A673 (cell line): ENCODE results near the gene ANKS1B. TPM values are rescaled to one million over a fixed set of nuclear protein-coding genes. Genes with fewer than 3 reads are reported as not detected.

Experiments used
- BruUV-seq: library from RNA; stranded (reverse); fragments of 400-500 nt; replicated peaks from 2 replicates; lab custom pipeline; 2021; lab: Mats Ljungman, UMichigan
- CTCF ChIA-PET: fragments of 300-600 bp; sonication (Branson Sonifier 250); formaldehyde crosslinking; loops from one replicate; lab custom pipeline; 2022; ENCODE audit warnings: antibody characterized with exemption; lab: Charles Lee
- POLR2A ChIA-PET: fragments of 300-600 bp; sonication (Branson Sonifier 250); formaldehyde crosslinking; loops from one replicate; lab custom pipeline; 2022; ENCODE audit warnings: antibody characterized with exemption; ENCODE audit not compliant: low non-redundant PET; lab: Charles Lee
- DNase-seq: peaks from one replicate; pipeline ENCODE4 v3.0.0-alpha.2; 2015; ENCODE audit warnings: low spot score
- H3K27ac ChIP-seq: fragments of 200-600 bp; sonication (generic); 2 replicates; pipeline ENCODE4 v1.5.1; 2016; ENCODE audit warnings: mixed run types, low read depth, mild to moderate bottlenecking, mixed read lengths, antibody characterized with exemption, low read length; ENCODE audit not compliant: poor library complexity, severe bottlenecking
- H3K27me3 ChIP-seq: fragments of 200-600 bp; sonication (generic); replicated peaks from 2 replicates; pipeline ENCODE4 v1.6.1; 2017; ENCODE audit warnings: mixed run types, low read depth, mild to moderate bottlenecking, mixed read lengths, antibody characterized with exemption, low read length; ENCODE audit not compliant: insufficient read depth, poor library complexity
- H3K36me3 ChIP-seq: fragments of 200-600 bp; sonication (generic); 2 replicates; pipeline ENCODE4 v1.6.1; 2016; ENCODE audit warnings: mixed run types, mild to moderate bottlenecking, mixed read lengths, antibody characterized with exemption, low read length; ENCODE audit not compliant: insufficient read depth, poor library complexity, severe bottlenecking
- H3K4me1 ChIP-seq: fragments of 200-600 bp; sonication (generic); 2 replicates; pipeline ENCODE4 v1.6.1; 2017; ENCODE audit warnings: mixed run types, mild to moderate bottlenecking, mixed read lengths, antibody characterized with exemption, low read length; ENCODE audit not compliant: insufficient read depth, poor library complexity, severe bottlenecking
- H3K4me3 ChIP-seq: fragments of 200-600 bp; sonication (generic); 2 replicates; pipeline ENCODE4 v1.5.1; 2016; ENCODE audit warnings: low read depth, mixed run types, mild to moderate bottlenecking, mixed read lengths, low read length; ENCODE audit not compliant: poor library complexity, severe bottlenecking
- H3K9me3 ChIP-seq: fragments of 200-600 bp; sonication (generic); 2 replicates; pipeline ENCODE4 v1.6.1; 2016; ENCODE audit warnings: mixed run types, low read depth, mild to moderate bottlenecking, mixed read lengths, antibody characterized with exemption, low read length; ENCODE audit not compliant: poor library complexity, severe bottlenecking
- EZH2 ChIP-seq: fragments of 200-600 bp; sonication (generic); IDR thresholded peaks from 2 replicates; pipeline ENCODE4 v1.6.1; 2017; ENCODE audit warnings: borderline replicate concordance, low read depth, mild to moderate bottlenecking, mixed read lengths, antibody characterized with exemption, low read length; ENCODE audit not compliant: poor library complexity, severe bottlenecking
- intact Hi-C: fragments of 100-400 bp; cut with micrococcal nuclease; formaldehyde crosslinking; loops from one replicate; pipeline ENCODE4 v1.10.0; 2022; ENCODE audit not compliant: unreplicated experiment
- total RNA-seq: library from RNA; stranded (reverse); gene quantifications from 2 replicates; pipeline ENCODE4 v1.2.3, GENCODE V29; 2021
- TF ChIP-seq, protein P1 (sequence below): fragments of 300-800, 200-600 bp; sonication (generic); conservative IDR thresholded peaks from 2 replicates; pipeline ENCODE4 v1.5.1; 2017; ENCODE audit warnings: low read depth, mild to moderate bottlenecking, antibody characterized with exemption, low read length, moderate library complexity, mixed read lengths

Gene ANKS1B
- total RNA-seq, 1 experiment from 2014 or later = 0.99 TPM

DNA sequence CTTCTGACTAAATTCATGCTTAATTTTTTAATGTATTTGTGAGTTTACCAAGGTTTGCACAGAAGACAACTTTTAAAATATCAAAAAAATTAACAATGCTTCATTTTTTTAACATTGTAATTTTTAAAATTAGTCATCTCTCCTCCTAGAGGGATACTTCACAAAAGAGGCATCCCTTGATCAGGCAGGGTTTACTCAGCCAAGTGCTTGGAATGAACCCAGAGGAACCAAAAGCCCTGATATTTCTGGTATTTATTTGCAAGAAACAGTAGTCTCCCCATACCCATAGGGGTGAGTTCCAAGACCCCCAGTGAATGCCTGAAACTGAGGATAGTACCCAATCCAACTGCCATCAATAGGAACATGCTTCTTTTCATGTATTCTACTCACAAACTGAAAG, 284.7 kb downstream of the ANKS1B start:
- intact Hi-C loops = no loop called here
- DNase-seq = no peak
- POLR2A ChIA-PET = no interaction called here
- Histone ChIP-seq H3K36me3 (no peaks in the 10 kb centered on the region), H3K27ac (no peak overlapping the region), H3K9me3 (no peaks in the 10 kb centered on the region), H3K27me3 (no peaks in the 10 kb centered on the region), H3K4me1 (no peaks in the 10 kb centered on the region), H3K4me3 (no peak overlapping the region)
- TF ChIP-seq EZH2 = no peak
- TF ChIP-seq, protein P1, sequence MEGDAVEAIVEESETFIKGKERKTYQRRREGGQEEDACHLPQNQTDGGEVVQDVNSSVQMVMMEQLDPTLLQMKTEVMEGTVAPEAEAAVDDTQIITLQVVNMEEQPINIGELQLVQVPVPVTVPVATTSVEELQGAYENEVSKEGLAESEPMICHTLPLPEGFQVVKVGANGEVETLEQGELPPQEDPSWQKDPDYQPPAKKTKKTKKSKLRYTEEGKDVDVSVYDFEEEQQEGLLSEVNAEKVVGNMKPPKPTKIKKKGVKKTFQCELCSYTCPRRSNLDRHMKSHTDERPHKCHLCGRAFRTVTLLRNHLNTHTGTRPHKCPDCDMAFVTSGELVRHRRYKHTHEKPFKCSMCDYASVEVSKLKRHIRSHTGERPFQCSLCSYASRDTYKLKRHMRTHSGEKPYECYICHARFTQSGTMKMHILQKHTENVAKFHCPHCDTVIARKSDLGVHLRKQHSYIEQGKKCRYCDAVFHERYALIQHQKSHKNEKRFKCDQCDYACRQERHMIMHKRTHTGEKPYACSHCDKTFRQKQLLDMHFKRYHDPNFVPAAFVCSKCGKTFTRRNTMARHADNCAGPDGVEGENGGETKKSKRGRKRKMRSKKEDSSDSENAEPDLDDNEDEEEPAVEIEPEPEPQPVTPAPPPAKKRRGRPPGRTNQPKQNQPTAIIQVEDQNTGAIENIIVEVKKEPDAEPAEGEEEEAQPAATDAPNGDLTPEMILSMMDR = no peak
- BruUV-seq = no TSS peak
- CTCF ChIA-PET = no interaction called here

DNA sequence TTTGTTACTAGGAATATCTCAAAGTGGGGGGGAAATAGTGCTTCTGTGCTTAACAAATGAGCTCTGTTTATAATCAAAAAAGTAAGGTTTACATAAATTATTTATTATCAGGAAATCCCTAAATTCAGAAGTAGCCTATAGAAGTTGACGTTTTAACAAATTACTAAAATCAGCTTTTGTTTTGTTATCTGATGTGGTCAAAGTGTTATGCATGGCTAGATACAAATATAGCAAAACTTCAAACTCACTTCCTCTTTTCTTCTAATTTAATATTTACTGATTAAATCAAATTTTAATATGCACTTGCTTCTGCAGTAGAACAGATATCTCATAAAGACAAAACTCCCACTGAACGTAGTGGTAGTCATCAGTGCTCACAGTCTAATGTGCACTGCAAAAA, 289.7 kb downstream of the ANKS1B start:
- Histone ChIP-seq H3K27ac (no peak overlapping the region), H3K4me1 (no peaks in the 10 kb centered on the region), H3K27me3 (no peaks in the 10 kb centered on the region), H3K4me3 (no peak overlapping the region), H3K9me3 (no peaks in the 10 kb centered on the region), H3K36me3 (no peaks in the 10 kb centered on the region)
- no peak for DNase-seq
- POLR2A ChIA-PET = no interaction called here
- TF ChIP-seq EZH2 = no peak
- TF ChIP-seq, protein P1 = no peak
- no TSS peak for BruUV-seq
- intact Hi-C loops = no loop called here
- CTCF ChIA-PET = no interaction called here

DNA sequence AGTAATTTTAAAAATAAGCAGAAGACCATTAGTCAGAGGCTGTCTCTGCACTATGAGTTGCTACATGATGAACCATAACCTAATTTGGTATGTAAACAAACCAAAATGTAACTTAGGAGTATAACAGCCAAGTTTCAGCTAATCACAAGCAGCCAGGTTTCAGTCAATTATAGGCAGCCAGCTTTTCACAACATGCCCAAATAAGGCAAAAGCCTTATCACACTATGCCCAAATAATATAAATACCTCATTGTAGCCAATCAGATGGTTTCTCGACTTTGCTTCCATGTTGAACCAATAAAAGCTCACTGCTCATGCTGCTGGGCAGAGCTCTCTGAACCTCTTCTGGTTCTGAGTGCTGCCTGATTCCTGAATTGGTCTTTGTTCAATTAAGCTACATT, 298.6 kb downstream of the ANKS1B start:
- no peaks in the 10 kb centered on the region for H3K9me3 ChIP-seq
- BruUV-seq = no TSS peak
- no peak overlapping the region for H3K4me3 ChIP-seq
- ChIA-PET POLR2A (no interaction called here), CTCF (no interaction called here)
- no peaks in the 10 kb centered on the region for H3K4me1 ChIP-seq
- H3K27me3 ChIP-seq = no peaks in the 10 kb centered on the region
- intact Hi-C loops = no loop called here
- TF ChIP-seq, protein P1 = no peak
- TF ChIP-seq EZH2 = no peak
- peak; percentile 2 for DNase-seq
- no peak overlapping the region for H3K27ac ChIP-seq
- no peaks in the 10 kb centered on the region for H3K36me3 ChIP-seq
